ENCODE measurements around the gene ALDH4A1. TPM values are rescaled to one million over a fixed set of nuclear protein-coding genes. Genes with fewer than 3 reads are reported as not detected.

ALDH4A1 gene
- total and polyA plus RNA-seq, 5 donors: 22.2 to 35.5 (median 24.2) TPM

DNA sequence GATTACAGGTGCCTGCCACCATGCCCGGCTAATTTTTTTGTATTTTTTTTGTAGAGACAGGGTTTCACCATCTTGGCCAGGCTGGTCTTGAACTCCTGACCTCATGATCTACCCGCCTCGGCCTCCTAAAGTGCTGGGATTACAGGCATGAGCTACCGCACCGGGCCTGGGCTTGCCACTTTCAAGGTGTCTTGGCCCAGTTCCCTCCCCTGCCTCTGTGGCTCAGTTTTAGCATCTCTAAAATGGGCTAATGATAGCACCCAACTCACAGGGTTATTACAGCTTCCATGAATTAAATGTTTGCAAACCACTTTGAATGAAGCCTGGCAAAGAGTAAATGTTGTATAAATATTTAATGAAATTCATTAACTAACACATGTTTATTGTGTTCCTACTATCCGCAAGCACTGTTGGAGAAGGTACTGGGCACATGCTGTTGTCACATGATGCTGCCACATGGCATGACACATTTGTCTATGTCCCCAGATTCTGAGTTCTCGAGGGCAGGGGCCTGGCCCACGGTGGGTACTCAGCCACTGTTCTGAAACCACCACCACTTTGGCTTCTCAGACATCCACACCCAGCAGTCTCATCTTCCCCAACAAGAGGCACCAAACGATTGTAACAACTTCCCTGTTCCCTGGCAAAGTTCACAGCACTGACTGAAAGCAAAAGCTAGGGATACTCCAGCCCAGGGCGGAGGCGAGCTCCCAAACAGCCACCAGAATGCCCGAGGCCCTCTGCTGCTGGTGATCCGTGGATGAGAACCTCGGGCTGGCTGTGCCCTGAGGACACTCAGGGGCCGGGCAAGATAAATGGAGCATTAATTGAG lies 44.4 kb upstream of the ALDH4A1 start:
- DNase-seq: peak in 1 of 3 donors; percentile 44
- no peak overlapping the region for H3K27ac ChIP-seq (ENCODE audit: low read length)
- ATAC-seq: no peak
- WGBS: 80% methylated on average over 15 of the region's 15 CpGs
- intact Hi-C loops (cut with DNase I): no loop called here
- no peak overlapping the region for H3K4me3 ChIP-seq (ENCODE audit: low read length)
- peaks cover 22% of the 10 kb centered on the region for H3K4me1 ChIP-seq (ENCODE audit: control insufficient read depth, insufficient read depth, low read length)
- no peaks in the 10 kb centered on the region for H3K27me3 ChIP-seq (ENCODE audit: control insufficient read depth, insufficient read depth)
- H3K9me3 ChIP-seq (ENCODE audit: control insufficient read depth, low read length): no peaks in the 10 kb centered on the region

DNA sequence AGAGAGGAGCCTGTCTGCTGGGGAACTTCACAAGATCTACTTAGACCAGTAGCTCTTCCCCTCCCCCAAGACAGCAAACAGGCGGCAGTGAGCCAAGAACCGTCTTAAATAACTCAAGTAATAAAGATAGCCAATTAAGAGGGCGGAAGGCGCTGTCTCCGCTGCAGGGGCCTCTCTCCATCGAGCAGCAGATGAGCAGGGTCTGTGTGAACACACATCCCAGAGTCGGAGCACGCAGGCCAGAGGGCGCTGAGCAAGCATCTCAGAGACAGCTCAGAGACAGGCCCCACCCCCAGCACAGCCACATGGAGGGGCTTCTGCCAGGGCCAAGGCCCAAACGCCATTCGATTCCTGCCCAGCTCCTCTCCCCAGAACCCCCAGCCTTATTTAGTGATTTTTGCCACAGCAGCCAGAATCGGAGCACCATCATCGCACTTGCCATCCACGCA lies 43.1 kb upstream of the ALDH4A1 start:
- H3K9me3 ChIP-seq (ENCODE audit: control insufficient read depth, low read length): no peaks in the 10 kb centered on the region
- 35% methylated on average over 14 of the region's 14 CpGs for WGBS
- no peak overlapping the region for H3K4me3 ChIP-seq (ENCODE audit: low read length)
- H3K27me3 ChIP-seq (ENCODE audit: control insufficient read depth, insufficient read depth): no peaks in the 10 kb centered on the region
- peaks cover 28% of the 10 kb centered on the region for H3K4me1 ChIP-seq (ENCODE audit: control insufficient read depth, insufficient read depth, low read length)
- DNase-seq (peak; percentile 45 to 81 (median 80)), ATAC-seq (no peak)
- no peak overlapping the region for H3K27ac ChIP-seq (ENCODE audit: low read length)
- intact Hi-C loops (cut with DNase I): no loop called here

DNA sequence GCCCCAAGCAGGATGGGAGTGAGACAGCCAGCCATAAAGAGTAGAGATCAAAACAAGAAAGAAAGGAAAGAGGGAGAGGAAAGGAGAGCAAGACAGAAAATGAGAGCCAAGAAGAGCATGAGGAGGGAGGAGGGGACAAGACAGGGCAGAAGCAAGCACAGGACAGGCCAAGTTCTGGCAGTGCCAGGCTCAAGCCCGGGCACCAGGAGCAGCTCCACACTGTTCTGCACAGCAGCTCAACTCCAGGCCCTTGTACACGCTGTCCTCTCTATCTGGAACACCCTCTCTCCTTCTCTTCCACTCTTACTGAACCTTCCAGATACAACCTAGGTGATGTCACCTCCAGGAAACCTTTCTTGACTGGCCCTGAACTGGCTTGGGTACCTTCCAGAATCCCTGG lies 42.5 kb upstream of the ALDH4A1 start:
- Histone ChIP-seq H3K4me1 (ENCODE audit: control insufficient read depth, insufficient read depth, low read length) (peaks cover 34% of the 10 kb centered on the region), H3K4me3 (ENCODE audit: low read length) (no peak overlapping the region), H3K9me3 (ENCODE audit: control insufficient read depth, low read length) (no peaks in the 10 kb centered on the region), H3K27me3 (ENCODE audit: control insufficient read depth, insufficient read depth) (no peaks in the 10 kb centered on the region), H3K27ac (ENCODE audit: low read length) (no peak overlapping the region)
- intact Hi-C loops (cut with DNase I): no loop called here
- ATAC-seq: no peak
- peak in 1 of 3 donors; percentile 6 for DNase-seq
- 57% methylated on average over 2 of the region's 2 CpGs for WGBS

DNA sequence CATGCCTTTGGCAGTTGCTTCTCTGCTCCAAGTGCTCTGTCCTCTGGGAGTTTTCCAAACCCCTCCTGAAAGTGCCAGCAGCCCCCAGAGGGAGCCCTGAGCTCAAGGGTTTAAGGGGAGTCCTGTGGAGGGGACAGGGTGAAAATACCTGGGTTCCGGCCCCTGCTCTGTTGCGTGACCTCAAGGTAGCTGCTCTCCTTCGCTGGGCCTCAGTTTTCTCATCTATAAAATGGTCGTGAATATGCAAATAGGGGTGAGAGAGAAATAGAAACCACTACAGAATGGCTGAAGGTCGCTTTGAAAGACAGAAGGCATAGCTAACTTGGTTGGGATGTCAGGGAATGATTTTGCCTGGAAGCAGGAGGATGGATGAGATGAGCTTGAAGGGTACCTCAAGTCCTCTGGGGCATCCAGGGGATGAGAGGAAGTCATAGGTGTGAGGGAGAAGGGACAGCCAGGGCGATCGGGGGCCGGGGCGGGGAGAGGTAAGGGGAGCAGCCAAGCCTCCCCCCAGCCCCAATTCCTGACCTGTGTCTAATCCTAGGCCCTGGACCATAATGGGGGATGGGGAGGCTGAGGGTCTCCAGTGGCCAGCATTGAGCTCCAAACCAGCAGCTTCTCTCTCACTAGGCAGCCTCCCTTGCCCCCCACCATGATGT lies 41.7 kb upstream of the ALDH4A1 start:
- ATAC-seq (no peak), DNase-seq (peak in 2 of 3 donors; percentile 7 to 47)
- Histone ChIP-seq H3K9me3 (ENCODE audit: control insufficient read depth, low read length) (no peaks in the 10 kb centered on the region), H3K27ac (ENCODE audit: low read length) (no peak overlapping the region), H3K4me1 (ENCODE audit: control insufficient read depth, insufficient read depth, low read length) (peaks cover 27% of the 10 kb centered on the region), H3K4me3 (ENCODE audit: low read length) (no peak overlapping the region), H3K27me3 (ENCODE audit: control insufficient read depth, insufficient read depth) (no peaks in the 10 kb centered on the region)
- intact Hi-C loops (cut with DNase I): no loop called here
- WGBS: 92% methylated on average over 9 of the region's 9 CpGs

DNA sequence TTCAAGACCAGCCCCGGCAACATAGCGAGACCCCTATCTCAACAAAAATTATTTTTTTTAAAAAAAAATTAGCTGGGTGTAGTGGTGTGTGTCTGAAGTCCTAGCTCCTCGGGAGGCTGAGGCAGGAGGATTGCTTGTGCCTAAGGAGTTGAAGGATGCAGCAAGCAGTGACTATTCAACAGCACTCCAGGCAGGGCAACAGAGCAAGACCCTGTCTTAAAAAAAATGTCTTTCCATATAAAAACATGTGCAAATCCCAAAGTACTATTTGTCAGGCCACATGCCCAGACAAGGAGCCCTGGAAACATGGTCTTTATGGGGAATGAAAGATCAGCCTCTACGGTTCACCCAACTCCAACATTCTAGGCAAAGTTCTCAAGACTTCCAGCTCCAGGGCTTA lies 40.8 kb upstream of the ALDH4A1 start:
- Histone ChIP-seq H3K9me3 (ENCODE audit: control insufficient read depth, low read length) (no peaks in the 10 kb centered on the region), H3K4me3 (ENCODE audit: low read length) (no peak overlapping the region), H3K27ac (ENCODE audit: low read length) (no peak overlapping the region), H3K27me3 (ENCODE audit: control insufficient read depth, insufficient read depth) (no peaks in the 10 kb centered on the region), H3K4me1 (ENCODE audit: control insufficient read depth, insufficient read depth, low read length) (peaks cover 25% of the 10 kb centered on the region)
- DNase-seq: no peak
- no peak for ATAC-seq
- intact Hi-C loops (cut with DNase I): no loop called here
- WGBS: 96% methylated on average over 4 of the region's 4 CpGs

DNA sequence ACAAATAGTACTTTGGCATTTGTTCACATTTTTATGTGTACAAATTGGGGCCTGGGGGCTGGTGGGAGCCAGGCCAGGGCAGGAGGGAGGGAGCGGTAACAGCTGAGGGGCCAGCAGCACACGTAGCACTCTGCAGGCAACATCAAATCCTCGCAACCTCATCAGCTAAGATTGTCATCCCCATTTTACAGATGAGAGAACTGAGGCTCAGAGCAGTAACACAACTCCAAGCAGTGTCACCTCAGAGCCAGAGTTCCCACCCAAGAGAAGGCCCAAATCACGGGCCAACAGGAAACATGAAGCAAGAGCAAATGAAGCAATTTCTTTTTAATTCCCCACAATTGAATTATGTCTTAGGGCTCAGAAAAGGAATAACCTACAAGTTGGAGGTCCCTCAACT lies 40.0 kb upstream of the ALDH4A1 start:
- H3K4me1 ChIP-seq (ENCODE audit: control insufficient read depth, insufficient read depth, low read length): peaks cover 25% of the 10 kb centered on the region
- no peaks in the 10 kb centered on the region for H3K9me3 ChIP-seq (ENCODE audit: control insufficient read depth, low read length)
- intact Hi-C loops (cut with DNase I): no loop called here
- H3K27me3 ChIP-seq (ENCODE audit: control insufficient read depth, insufficient read depth): no peaks in the 10 kb centered on the region
- ATAC-seq (no peak), DNase-seq (peak in 1 of 3 donors; percentile 21)
- WGBS: 74% methylated on average over 4 of the region's 4 CpGs
- no peak overlapping the region for H3K4me3 ChIP-seq (ENCODE audit: low read length)
- peak overlapping the region; percentile 61 for H3K27ac ChIP-seq (ENCODE audit: low read length)

DNA sequence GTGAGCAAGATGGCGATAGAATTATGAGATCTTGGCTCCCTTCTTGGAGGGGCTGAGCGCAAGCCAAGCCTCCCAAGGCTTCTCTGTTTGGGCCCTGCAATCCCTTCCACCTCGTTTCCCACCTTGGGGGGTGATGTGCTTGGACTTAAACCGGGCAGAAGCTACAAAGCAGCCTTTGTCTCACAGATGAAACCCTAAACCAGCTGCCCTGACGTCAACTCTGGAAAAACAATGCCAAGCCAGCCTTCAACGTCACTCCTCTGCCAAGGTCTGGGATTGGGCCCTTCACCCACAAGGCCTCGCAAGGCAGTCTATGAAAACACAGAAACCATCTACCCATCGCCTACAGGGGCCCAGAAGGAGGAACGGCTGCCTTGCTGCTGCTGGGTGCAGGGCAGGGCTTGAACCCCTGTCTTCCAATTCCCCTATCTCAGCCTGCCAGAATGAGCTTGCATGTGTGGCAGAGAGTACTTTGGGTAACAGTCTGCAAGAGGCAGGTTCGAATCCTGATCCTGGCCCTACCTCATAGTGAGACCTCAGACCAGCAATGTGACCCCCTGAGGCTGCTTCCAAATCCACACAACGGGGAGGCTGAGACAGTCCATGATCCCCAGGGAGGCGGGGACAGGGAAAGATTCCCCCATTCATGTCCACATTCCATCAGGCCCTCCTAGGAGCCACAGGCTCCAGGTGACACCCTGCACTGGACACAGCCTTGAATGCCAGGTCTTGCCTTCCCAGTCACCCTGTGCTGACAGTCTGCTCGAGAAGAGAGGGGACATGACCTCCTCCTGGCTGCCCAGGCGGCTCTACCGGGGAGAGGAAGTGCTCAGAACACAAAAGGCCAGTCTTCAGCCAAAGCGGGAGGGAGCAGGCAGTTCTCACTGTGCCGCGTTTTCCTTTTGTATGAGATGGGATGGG lies 39.1 kb upstream of the ALDH4A1 start:
- WGBS: 41% methylated on average over 18 of the region's 18 CpGs
- Histone ChIP-seq H3K27ac (ENCODE audit: low read length) (peak overlapping the region; percentile 61), H3K4me3 (ENCODE audit: low read length) (no peak overlapping the region), H3K9me3 (ENCODE audit: control insufficient read depth, low read length) (no peaks in the 10 kb centered on the region), H3K27me3 (ENCODE audit: control insufficient read depth, insufficient read depth) (no peaks in the 10 kb centered on the region), H3K4me1 (ENCODE audit: control insufficient read depth, insufficient read depth, low read length) (peaks cover 28% of the 10 kb centered on the region)
- DNase-seq: peak in 2 of 3 donors; percentile 73 to 76
- intact Hi-C loops (cut with DNase I): no loop called here
- ATAC-seq: peak; percentile 71 to 80

DNA sequence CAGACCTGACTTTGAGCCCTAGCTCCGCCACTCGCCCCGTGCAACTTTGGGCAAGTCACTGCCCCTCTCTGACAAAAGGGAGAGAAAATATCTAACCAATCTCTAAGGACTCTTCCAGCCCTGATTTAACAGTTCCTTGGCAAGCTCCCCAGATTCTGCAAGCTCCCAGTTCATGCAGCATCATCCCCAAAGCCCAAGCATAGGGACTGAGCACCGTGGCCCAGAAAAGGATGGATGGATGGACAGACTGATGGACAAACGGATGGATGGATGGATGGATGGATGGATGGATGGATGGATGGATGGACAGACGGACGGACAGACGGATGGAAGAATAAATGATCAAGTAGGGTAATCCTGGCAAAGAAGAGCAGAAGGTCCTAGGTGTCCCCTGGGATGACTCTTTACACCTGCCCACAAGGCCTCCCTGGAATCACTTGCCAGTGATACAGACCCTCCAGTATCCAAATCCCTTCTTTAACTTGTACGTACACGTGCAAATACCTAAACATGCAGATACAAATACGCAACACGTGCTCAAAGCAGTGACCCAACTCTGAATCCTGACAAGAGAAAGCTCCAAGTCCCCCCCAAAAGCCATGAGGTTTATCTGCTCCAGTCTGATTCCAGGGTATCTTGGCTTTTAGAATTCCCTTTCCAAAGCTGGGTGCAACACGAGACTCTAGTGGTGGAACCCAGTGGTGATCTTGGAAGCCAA lies 38.1 kb upstream of the ALDH4A1 start:
- peaks cover 28% of the 10 kb centered on the region for H3K4me1 ChIP-seq (ENCODE audit: control insufficient read depth, insufficient read depth, low read length)
- no peaks in the 10 kb centered on the region for H3K9me3 ChIP-seq (ENCODE audit: control insufficient read depth, low read length)
- H3K27me3 ChIP-seq (ENCODE audit: control insufficient read depth, insufficient read depth): no peaks in the 10 kb centered on the region
- peak in 1 of 3 donors; percentile 30 for DNase-seq
- H3K27ac ChIP-seq (ENCODE audit: low read length): no peak overlapping the region
- intact Hi-C loops (cut with DNase I): no loop called here
- ATAC-seq: no peak
- WGBS: 81% methylated on average over 13 of the region's 13 CpGs
- no peak overlapping the region for H3K4me3 ChIP-seq (ENCODE audit: low read length)

DNA sequence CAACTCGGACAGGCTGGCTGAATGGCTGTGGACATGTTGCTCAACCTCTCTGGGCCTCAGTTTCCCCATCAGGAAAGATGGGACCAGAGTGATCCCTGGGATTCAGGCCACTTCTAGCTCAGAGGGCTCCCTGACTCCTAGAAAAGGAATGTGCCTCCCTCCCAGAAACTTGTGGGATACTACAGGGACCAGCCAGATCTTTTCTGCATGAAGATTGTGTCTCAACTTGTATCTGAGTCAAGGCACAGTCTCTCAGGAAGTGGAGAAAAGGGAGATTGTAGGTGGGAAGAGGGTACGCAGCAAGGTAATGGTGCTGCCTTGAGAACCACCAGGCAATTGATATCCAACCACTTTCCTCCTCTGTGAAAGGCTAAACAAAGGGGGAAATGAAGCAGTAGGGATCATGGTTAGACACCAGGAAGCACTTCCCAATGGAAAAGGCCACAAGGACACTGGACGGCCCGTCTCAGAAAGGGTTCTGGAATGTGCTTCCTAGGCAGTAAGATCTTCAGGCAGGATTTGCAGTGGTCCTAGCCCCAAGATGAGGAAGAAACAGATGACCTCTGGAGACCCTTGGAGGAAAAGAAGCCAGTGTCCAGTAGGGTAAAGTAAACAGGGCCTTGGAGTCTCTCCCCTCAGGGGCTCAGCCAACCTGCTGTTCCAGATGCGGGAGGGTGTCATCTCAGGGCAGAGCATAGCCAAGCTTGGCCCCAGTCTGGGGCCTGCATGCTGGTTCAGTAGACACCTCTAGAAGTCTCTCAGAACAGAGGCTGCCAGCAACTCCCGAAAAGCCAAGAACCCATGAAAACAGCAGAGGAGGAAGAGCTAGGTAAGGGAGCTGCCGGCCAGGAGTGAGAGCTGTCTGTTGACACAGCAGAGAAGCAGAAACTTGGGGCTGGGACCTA lies 37.3 kb upstream of the ALDH4A1 start:
- intact Hi-C loops (cut with DNase I): no loop called here
- Histone ChIP-seq H3K27me3 (ENCODE audit: control insufficient read depth, insufficient read depth) (no peaks in the 10 kb centered on the region), H3K9me3 (ENCODE audit: control insufficient read depth, low read length) (no peaks in the 10 kb centered on the region), H3K4me1 (ENCODE audit: control insufficient read depth, insufficient read depth, low read length) (peaks cover 24% of the 10 kb centered on the region), H3K27ac (ENCODE audit: low read length) (no peak overlapping the region), H3K4me3 (ENCODE audit: low read length) (no peak overlapping the region)
- 80% methylated on average over 7 of the region's 7 CpGs for WGBS
- ATAC-seq (no peak), DNase-seq (peak in 2 of 3 donors; percentile 33 to 43)
